Cardiac fibroblast (primary cell): ENCODE data around the gene H2AZ1.
A peak's percentile ranks its signal among the peaks of the same experiment; 100 is the strongest.

Experiments
- DNase-seq, 2 donors: peaks; one replicate each; pipeline versions ENCODE4 v3.0.0 to v3.0.0-alpha.2; 2010; ENCODE audit warnings: low read depth in 2 of 2
- H3K4me3 ChIP-seq, 2 donors: replicated peaks in 1 of 2; 1 replicate in 1 of 2; 2 replicates in 1 of 2; pipeline ENCODE4 v1.5.1; 2011; ENCODE audit warnings: low read depth in 2 of 2, low read length in 2 of 2, mild to moderate bottlenecking in 2 of 2, moderate library complexity in 1 of 2
- TF ChIP-seq, protein P1 (sequence below): IDR thresholded peaks from one replicate; pipeline ENCODE4 v1.5.1; 2011; ENCODE audit warnings: low read depth, mild to moderate bottlenecking, low read length, inconsistent platforms

Gene H2AZ1

DNA sequence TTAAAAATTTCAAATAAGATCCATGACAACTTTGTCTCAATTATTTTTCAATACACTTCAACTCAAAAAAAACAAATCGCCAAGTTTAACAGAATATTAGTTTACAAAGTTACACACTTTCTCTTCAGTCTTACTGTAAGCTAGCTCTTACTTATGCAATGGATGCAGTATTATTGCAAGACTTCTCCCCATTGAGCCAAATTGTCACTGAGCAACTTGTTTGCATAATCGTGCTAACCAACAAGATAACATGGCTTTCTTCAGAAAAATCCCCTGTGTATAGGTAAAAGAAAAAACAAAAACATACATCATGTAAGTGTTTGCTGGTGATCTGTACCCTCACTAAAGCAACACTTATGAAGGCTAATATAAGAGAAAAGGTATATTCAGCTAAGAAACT lies 22.5 kb downstream of the H2AZ1 start:
- H3K4me3 ChIP-seq = no peak overlapping the region
- TF ChIP-seq, protein P1, sequence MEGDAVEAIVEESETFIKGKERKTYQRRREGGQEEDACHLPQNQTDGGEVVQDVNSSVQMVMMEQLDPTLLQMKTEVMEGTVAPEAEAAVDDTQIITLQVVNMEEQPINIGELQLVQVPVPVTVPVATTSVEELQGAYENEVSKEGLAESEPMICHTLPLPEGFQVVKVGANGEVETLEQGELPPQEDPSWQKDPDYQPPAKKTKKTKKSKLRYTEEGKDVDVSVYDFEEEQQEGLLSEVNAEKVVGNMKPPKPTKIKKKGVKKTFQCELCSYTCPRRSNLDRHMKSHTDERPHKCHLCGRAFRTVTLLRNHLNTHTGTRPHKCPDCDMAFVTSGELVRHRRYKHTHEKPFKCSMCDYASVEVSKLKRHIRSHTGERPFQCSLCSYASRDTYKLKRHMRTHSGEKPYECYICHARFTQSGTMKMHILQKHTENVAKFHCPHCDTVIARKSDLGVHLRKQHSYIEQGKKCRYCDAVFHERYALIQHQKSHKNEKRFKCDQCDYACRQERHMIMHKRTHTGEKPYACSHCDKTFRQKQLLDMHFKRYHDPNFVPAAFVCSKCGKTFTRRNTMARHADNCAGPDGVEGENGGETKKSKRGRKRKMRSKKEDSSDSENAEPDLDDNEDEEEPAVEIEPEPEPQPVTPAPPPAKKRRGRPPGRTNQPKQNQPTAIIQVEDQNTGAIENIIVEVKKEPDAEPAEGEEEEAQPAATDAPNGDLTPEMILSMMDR = no peak
- peak; percentile 47 to 51 for DNase-seq

DNA sequence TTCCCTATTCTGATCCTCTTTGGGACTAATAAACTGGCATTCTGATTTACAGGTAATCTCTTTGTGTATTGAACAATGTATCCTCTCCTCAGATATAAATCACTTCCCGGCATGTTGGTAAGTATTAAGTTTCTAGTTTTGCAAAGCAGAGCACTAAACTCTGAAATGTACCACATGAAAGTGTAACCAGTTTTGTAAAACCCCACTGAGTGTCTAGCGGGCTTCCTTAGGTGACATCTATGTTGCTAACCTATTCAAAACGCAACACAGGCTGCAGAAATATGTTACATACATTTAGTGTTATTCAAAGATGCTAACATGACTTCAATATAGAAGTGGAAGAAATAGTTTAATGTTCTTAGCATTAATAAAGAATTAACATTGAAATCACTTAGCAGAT lies 28.9 kb downstream of the H2AZ1 start:
- TF ChIP-seq, protein P1 = no peak
- no peak for DNase-seq
- H3K4me3 ChIP-seq = no peak overlapping the region

DNA sequence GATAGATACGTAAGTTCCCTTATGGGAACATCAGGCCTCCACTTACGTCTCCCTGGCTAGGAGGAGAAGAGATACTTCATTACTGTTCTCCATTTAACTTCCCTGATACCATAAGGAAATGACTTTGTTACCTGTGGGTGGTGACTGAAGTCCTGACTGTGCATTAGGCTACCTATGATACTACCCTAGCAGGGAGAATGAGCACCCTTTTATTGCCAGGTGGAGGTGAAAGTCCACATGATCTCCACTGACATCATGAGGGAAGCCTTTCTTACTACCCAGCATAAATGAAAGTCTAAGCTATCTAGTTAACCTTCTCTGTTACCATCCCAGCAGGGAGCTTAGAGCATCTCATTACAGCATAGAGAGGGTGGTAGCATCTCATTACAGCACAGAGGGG lies 31.4 kb downstream of the H2AZ1 start:
- TF ChIP-seq, protein P1 = no peak
- no peak overlapping the region for H3K4me3 ChIP-seq
- no peak for DNase-seq

DNA sequence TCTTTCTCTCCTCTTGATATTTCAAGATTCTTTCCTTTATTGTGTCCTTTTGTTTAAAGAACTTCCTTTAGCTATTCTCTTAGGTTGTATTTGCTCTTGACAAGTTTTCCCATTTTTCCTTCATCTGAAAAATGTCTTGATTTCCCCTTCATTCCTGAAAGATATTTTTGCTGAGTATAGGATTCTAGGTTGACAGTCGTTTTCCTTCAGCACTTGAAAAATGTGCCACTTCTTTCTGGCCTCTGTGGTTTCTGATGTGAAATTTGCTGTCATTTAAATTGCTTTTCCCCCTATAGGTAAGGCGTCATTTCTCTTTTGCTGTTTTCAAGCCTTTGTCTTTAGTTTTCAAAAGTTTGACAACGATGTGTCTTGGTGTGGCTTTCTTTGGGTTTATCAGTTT lies 32.5 kb downstream of the H2AZ1 start:
- no peak for DNase-seq
- no peak overlapping the region for H3K4me3 ChIP-seq
- TF ChIP-seq, protein P1 = no peak

DNA sequence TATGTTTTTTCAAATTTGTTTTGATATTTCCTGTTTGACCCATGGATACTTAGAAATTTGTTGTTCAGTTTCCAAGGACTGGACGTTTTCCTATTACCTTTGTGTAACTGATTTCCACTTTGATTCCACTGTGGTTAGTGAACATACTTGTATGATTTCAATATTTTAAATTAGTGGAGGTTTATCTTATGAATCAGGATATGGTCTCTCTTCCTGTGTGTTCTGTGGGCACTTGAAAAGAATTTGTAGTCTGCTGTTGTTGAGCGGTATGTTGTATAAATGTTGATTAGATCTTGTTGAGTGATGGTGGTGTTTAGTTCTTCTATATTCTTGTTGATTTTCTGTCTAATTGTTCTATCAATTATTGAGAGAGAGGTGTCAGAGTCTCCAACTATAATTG lies 34.6 kb downstream of the H2AZ1 start:
- DNase-seq = peak in 1 of 2 donors; percentile 4
- H3K4me3 ChIP-seq = no peak overlapping the region
- TF ChIP-seq, protein P1 = no peak
